Measurements from ENCODE around the gene WWOX.

WWOX gene

DNA sequence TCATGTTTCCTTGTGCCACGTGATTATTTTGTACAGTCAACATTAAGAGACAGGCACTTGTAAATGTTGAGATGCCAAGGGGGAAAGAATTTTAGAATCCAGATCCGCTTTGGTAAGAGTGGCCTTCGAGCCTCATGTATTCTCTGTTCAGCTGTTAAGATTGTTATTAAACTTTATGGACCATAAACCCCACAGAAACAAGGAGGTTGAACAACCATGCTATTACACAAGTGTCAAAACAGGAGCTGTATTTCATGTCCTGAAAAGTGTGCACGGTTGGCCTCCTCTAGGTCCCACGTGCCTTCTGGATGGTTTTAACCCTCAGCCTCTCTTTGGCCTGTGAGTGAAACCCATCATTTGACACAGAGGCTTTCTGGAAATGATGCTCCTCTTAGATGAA lies 809.8 kb downstream of the WWOX start:
- DNase-seq (ENCODE audit: low spot score): no peak

GRCh38 chr16:78915811-78916345 lies 816.4 kb downstream of the WWOX start:
- DNase-seq (ENCODE audit: low spot score): no peak

- DNase-seq (ENCODE audit: low spot score): no peak
Observed at GRCh38 chr16:78916928-78917545, 817.6 kb downstream of the WWOX start.

DNA sequence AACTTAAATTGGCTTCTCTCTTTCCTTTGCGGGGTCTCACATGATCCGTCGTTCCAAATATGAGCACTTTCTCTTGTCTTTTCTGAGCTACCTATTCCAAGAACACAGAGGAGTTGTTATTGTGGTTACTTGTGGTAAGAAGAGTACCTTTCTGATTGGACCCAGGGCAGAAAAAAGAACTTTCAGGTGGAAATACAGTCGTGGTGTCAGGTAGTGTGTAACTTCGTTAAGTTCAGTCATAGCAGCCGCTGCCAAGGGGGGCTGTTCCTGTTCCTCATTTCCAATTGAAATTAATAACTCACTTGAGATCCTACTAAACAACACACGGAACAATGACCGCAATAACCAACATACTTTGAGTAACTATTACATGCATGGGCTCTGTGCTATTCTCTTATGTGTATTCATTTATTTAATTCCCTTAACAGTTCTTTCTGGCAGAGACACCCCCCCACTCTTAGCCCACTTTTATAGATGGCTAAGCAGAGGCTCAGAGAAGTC lies 819.4 kb downstream of the WWOX start:
- DNase-seq (ENCODE audit: low spot score): no peak

- DNase-seq (ENCODE audit: low spot score): no peak
Observed at GRCh38 chr16:78919852-78920251, 820.4 kb downstream of the WWOX start.

DNA sequence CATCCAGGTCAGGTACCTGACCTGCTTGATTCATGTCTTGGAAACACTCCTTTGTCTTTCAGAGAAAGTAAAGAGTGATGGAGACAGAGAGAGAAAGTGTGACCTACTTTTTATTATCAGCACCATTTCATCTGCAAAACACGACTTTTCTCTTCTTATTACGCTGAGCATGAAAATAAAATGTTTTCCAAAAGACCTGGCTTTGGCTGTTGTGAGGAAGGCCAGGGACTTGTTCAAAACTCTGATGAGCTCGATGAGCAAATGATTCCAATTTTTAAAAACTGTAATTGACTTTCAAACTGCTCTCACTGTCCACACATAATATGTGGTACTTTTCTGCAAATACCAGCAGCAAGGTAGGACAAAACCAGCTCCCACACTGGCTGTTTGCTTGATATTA lies 821.2 kb downstream of the WWOX start:
- no peak for DNase-seq (ENCODE audit: low spot score)

DNA sequence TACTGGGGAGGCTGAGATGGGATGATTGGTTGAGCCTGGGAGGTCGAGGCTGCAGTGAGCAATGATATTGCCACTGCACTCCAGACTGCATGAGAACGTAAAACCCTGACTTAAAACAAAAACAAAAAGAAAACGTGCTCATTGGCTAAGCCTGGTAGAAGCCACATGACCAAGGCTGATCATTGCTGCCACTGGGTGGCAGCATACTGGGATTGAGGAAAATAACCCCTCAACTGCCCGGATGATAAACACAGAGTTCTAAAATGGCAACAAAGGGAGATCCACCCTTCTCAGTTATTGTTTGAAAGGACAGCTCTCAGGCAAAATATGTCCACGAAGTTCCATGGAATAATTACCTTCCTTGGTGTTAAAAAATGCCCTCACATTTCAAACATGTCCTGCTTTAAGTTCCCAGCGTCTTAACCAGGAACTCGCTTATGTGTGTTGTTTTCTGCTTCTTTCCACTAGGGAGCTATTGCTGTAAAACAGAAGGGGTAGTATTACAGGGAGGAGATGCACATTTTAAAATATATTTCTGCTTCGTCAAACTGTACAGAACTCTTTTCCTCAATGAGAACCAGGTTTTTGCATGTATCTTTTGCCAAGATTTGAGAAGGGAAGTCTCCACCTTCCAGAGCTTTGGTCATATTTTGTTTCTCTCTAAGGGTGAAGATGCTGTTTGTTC lies 825.8 kb downstream of the WWOX start:
- DNase-seq (ENCODE audit: low spot score): no peak

- DNase-seq (ENCODE audit: low spot score): no peak
Observed at GRCh38 chr16:78926723-78927210, 827.3 kb downstream of the WWOX start.

- DNase-seq (ENCODE audit: low spot score): no peak
Observed at GRCh38 chr16:78927766-78928165, 828.3 kb downstream of the WWOX start.

DNA sequence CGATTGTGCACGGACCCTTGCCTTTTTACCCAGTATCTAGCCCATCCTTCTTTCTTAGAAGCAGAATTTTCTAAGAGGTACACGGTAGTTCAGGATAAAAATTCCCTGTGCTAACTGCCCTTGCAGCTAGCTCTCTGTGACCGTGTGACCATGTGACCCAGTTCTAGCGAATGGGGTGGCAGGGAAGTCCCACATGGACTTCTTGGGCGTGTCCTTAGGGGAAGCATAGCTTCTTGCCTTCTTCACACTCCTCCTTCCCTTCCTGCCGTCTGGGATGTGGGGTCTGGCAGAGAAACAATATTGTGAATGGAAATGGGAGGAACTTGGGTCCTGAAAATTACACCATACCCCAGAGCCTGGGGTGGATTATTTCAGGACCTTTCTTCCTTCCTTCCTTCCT lies 830.4 kb downstream of the WWOX start:
- no peak for DNase-seq (ENCODE audit: low spot score)

DNA sequence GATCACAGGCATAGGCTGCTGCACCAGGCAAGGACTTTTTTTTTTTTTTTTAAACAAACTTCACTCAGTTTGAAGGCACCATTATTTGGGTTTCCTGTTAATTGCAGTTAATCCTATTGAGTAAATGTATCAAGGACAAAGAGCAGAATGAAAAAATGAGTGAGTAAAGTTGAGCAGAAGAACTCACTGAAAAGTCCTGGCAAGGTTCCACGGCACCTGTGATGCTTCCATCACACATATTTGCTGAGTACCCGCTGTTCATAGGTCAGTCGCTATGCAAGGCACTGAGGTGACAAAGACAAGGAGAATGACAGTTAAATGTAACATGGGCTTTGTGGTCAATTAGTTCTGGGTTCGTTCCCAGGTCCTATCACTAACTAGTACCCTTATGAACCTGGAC lies 831.1 kb downstream of the WWOX start:
- no peak for DNase-seq (ENCODE audit: low spot score)

- DNase-seq (ENCODE audit: low spot score): no peak
Observed at GRCh38 chr16:78931267-78931666, 831.8 kb downstream of the WWOX start.

GRCh38 chr16:78931678-78932077 lies 832.2 kb downstream of the WWOX start:
- no peak for DNase-seq (ENCODE audit: low spot score)

- DNase-seq (ENCODE audit: low spot score): no peak
Observed at GRCh38 chr16:78932355-78932943, 833.0 kb downstream of the WWOX start.

GRCh38 chr16:78936060-78936459 lies 836.6 kb downstream of the WWOX start:
- no peak for DNase-seq (ENCODE audit: low spot score)

- no peak for DNase-seq (ENCODE audit: low spot score)
Observed at GRCh38 chr16:78939597-78939996, 840.1 kb downstream of the WWOX start.

DNA sequence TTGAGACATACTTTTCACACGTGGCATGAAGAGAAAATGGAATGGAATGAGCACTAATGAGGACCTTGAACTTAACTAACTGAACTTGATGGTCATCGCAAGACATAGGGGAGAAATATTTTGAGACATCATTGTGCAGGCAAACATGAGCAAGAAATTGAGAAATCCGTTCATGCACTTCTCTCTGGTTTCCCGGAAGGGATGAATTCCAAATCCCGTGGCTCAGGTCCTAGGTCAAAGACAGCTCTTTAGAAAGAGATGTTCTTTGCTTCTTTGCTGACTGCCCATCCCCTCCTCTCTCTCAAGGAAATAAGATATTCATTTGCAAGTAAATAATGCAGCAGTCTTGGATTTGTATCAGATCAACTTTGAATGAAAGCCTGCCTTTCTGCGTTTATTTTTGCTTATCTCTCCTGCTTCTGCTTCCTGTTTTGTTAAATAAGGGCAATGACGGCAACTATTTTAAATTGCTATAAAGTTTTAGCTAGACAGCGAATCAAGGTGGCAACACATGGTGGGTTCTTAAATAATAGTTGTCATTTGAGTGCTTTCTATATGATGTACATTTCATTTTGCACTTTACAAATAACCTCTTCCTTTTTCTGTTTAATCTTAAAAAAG lies 843.3 kb downstream of the WWOX start:
- no peak for DNase-seq (ENCODE audit: low spot score)

DNA sequence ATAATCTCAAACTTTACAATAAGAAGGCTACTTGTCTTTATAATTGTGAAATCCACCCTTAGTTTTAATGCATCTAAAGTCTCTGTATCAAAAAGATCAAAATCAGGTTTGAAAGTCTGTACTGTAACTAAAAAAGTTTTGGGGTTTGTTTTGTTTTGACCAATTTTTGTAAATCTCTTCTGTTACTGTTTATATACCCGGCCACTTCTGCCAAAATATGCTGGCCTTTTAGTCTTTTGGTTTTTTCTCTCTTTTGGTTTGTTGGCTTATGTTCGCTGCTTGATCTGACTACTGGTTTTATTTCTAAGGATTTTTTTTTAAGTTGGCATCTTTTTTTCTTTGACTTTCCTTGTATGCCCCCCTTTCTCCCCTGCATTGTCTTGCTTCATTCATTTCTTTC lies 845.9 kb downstream of the WWOX start:
- no peak for DNase-seq (ENCODE audit: low spot score)

GRCh38 chr16:78946556-78946955 lies 847.1 kb downstream of the WWOX start:
- DNase-seq (ENCODE audit: low spot score): no peak

- no peak for DNase-seq (ENCODE audit: low spot score)
Observed at GRCh38 chr16:78950768-78951167, 851.3 kb downstream of the WWOX start.

GRCh38 chr16:78952630-78953029 lies 853.2 kb downstream of the WWOX start:
- no peak for DNase-seq (ENCODE audit: low spot score)

DNA sequence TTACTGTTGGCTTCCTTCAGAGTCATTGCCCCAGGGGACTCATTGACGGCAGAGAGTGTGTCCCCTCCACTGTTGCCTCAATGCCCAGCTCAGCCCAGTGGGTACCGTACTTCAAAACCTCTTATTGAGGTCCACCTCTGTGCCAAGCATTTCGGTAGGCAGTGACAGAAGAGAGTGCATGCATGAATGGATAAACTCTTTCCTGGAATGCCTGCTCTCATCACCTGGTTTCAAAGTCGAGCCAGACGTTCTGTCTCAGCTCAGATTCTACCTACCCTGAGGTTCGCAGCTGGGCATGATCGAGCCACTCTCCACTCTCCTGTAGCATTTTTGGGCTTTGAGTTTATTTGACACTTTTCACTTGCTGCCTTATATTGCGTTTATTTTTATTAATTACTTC lies 854.1 kb downstream of the WWOX start:
- DNase-seq (ENCODE audit: low spot score): no peak

GRCh38 chr16:78955206-78955605 lies 855.8 kb downstream of the WWOX start:
- DNase-seq (ENCODE audit: low spot score): no peak

Measured in ecto neural progenitor cell (in vitro differentiated cells).